ENCODE results near the gene OCA2.
A peak's percentile ranks its signal among the peaks of the same experiment; 100 is the strongest.

Gene OCA2

DNA sequence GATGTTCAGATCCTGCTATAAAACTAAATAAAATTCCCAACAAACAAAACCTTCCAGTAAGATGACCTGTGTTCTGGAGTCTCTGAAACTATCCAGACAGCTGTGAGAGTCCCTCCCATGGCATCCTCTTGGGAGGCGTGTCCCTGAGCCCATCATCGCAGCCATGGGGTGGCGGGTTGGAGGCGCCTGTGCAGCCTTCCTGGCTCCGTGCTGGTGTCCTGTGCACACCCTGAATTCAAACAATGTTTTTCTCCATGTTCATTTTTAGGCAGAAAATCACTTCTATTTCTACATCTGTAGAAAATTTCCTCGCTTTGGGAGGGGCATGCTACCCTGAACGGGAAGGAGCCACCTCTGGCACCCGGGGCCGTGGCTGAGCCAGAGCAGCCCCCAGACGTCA, 19.4 kb upstream of the OCA2 start:
- DNase-seq: no peak

DNA sequence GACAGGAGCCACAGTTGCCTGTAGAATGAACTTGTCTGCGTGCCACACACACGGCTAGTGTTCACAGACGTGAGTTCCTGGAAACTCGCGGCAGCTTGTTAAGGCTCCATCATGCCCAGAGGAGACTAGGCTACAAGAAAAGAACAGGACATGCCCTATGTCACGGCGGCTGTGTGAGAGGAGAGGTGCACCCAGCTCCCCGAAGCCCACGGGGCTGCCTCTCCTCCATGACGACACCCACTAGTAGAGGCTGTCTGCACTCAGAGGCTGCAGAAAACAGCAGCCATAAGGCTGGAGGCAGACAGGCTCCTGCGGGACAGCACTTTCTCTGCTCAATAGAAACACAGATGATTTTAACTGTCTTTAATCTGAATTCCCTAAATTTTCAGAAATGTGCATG, 19.0 kb upstream of the OCA2 start:
- no peak for DNase-seq

DNA sequence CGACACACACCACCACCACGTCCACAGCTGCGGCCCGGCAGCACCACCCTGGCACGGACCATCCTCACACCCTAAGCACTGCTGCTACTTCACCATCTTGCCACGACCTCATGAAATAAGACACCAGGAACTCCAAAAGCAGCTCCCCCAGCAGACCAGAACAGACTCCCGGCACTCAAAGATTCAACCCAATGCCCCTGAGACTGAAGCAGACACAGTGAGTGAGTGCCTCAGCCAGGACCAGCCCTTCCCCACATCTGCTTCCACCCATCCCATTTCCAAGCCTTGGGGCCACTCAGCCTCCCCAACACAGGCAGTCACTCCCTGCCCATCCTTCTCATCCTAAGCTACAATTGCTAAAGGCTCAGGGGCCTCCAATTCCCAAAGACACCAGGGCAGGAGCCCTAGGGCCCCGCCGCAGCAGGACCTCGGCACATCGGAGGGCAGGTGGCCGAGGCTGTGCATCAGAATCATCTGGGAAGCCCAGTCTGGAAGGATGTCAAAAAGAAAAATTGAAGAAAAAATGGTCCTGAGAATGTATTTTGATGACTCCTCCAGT, 18.4 kb upstream of the OCA2 start:
- no peak for DNase-seq

DNA sequence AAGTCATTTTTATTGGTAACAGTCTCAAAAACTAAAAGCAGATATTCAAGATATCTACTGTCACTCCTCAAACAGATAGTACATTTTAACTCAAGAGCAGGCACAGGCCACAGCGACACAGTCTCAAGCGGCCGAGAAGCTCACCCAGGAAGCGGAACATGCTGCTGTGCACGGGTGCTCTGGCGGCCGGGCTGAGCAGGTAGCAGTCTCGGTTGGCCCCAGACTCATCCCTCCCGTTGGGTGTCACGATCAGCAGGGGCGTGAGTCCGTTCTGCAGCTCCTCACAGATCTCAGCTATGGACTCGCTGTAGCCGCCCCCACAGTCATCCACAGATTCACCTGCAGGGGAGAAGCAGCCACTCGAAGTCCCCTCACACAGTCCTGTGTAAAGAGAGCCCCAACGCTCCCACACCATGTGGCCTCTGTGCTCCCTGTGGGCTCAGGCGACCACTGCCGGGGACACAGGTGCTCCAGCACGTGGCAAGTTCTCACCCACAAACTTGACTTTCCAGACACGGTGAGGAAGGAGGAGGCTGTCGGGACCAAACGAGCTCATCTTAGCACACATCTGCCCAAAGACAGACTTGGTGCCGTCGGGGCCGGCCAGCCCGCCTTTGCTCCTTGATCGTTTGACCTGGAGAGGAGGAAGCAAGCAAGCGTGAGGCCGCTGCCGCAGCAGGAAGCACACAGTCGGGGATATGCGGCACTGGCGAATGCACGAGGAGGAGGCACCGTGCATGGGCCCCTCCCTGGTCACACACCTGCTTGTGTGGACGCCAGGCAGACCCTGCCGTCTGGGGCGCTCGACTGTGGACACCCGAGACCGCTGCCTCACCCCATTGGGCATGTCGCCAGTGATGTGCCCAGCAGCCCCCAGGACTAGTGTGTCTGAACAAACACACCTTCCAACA, 17.7 kb upstream of the OCA2 start:
- DNase-seq: no peak

DNA sequence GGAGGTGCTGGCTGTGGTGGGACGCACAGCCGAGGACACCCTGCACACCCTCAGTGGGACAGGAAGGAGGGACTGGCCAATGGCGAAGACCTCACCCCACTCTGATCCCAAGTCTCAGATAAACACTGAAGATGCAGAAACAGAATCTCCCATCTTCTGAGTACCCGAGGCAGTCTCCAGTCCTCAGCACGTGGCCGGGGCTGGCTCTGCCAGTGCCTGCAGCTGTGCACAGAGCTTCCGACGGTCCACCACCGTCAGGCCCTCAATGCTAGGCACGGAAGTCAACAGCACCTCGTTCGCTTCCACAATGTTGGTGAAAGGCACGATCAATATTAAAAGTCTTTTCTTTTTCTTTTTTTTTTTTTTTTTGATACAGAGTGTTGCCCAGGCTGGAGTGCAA, 16.8 kb upstream of the OCA2 start:
- no peak for DNase-seq

DNA sequence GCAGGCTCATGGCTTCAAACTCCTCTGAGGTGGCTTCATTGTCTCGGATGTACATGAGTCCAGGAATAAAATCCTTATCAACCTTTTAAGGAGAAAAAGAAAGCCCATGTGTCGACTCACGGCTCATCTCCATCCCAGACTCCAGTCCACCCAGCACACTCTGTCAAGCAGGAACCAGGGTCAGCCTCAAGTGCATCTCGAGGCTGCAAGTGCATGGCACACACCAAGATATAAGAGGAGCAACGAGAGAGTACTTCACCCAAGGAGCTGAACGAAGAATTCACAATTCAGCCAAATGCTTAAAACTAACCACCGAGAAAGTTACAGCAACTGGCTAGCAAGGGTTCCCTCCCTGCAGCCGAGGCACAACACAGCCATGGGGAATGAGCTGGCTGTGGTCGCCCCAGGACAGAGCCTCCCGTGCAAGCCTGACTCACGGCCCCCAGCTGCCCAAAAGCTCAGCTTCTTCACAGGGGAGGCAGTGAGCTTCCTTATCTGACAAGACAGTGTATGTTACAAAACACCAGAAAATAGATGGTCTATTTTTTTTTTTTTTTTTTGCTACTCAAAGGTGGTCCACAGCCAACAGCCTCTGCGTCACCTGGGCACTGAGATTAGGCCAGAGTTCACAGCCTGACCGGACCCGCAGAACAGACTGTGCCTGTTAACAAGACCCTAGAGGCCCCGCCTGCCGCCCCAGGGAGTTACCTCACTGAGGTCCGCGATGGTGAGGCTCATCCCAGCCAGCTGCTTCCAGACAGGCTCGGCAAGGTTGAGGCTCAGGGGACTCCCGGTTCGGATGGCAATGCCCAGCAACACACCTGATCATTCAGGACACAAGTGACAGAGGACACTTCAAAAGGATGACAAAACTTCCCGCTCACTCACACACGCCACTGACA, 15.9 kb upstream of the OCA2 start:
- no peak for DNase-seq

DNA sequence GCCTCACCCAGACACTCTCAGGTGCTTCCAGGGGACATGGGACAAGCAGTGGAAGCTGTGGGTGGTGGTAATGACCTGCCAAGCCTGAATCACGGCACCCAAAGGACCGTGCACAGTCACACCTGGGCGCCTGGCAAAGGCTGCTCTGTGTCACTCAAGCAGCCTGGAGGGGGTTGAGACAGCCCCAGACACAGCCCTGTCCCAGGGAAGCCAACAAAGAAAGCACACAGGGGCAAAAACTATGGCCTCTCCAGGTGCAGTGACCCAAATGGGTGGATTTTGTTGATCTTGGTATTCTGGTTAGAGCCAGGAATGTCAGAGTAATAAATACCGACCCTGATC, 15.0 kb upstream of the OCA2 start:
- DNase-seq: no peak

DNA sequence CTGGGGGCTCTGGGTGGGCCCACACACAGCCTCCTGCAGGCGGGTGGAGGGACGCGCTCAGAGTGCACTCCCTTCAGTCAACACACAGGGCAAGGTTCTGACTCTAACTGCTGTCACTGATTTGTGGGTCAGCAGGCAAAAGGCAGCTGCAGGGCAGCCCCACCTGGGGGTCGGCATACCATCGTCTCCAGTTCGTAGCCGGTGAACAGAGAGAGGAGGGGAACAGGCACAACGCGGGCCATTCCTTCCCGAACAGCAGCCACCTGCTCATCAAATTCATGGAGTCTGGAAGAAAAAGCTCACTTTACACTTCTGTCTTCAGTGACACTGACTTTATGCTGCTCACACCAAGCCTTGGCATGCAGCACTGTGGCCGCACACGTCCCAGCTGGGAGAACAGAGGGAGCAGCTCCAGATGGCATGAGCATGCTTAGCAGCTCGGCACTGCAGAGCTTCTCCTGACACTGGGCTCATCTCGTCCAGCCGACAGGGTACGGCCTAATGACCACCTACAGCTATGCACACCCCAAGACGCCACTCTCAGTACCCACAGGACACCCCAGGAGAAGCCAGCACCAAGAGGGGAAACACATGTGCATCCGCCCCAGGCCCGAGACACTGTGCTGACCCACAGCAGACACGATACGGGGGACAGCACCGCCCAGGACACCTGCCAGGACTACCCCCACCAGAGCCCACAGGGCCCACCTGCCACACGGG, 14.4 kb upstream of the OCA2 start:
- DNase-seq: no peak

DNA sequence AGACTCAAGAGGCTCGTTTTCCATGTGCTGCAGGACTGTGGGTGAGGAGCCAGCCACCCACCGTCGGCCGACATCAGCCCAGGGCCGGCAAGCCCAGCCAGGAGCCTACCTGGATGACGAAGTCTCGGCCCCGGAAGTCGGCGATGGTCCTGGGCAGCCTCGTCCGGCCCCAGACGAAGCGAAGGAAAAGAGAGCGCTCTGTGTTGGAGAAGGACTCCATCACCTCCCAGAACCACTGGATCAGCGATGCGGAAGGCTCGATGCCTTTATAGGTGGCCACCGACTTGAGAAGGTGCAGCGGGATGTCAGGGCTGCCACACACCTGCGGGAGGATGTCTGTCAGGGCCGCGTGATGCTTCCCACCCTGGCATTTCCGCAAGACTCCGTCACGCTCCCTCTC, 13.8 kb upstream of the OCA2 start:
- DNase-seq: no peak

DNA sequence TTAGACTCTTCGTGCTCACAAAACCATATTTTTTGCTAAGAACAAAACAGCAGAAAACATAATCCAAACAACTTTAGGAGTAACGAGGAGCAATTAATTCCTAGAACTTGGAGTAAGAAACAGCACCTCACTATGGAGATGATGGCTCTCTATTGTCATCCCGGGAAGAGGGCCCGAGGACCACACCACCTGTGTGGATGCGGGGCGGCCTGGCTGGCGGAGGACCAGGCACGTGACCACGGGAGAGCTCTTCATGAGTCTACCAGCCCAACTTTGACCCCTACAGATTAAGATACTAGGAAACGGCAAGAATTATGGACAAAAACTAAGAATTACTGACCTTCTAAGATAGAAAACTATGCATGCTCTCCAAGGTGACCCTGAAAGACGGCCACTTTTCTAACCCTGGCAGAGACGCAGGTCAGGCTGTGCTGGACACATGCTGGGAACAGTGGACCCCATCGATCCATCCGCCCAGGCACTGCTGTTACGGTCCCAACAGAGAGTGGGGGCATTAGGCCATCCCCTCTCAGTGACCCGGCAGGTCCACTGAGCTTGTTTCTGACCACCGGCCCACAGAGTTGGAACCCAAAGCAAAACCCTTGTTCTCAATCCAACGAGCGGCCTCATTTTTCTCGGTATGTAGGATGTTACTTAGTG, 13.1 kb upstream of the OCA2 start:
- DNase-seq: no peak

DNA sequence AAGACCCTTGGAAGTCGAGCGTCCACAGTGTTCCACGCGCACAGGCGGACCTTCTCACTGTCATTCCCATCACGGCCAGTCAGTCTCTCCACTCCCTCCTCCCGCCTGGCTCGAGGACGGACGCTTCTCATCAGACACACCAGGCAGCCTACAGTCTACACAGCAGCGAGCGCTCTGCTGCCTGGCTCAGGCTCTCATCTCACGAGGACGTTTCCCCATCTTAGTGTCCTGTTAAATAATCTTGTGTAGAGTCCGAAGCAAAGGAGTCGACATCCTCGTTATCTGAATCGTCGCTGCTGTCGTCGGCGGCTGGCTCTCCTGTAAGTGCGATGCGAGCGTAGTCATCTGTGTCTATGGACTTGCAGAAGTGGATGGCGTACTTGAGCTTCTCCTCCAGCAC, 12.4 kb upstream of the OCA2 start:
- no peak for DNase-seq

DNA sequence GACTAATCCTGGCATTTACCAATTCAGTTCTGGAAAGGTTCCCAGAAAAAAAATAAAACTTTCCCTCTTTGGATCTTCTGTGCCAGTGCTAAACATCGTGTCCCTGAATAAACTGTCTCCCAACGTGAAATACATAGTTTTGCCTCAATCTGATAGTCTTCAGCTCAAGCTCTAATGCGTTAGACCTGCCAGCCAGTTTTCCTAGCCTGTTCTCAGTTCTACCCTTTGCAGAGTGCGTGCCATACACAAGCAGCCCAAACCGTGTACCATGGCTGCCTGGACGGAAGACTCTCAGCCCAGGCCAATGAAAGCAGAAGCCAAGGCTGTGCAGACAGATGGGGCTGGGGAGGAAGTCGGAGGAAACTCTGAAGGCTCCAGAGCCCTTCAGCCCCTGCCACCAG, 11.4 kb upstream of the OCA2 start:
- no peak for DNase-seq

DNA sequence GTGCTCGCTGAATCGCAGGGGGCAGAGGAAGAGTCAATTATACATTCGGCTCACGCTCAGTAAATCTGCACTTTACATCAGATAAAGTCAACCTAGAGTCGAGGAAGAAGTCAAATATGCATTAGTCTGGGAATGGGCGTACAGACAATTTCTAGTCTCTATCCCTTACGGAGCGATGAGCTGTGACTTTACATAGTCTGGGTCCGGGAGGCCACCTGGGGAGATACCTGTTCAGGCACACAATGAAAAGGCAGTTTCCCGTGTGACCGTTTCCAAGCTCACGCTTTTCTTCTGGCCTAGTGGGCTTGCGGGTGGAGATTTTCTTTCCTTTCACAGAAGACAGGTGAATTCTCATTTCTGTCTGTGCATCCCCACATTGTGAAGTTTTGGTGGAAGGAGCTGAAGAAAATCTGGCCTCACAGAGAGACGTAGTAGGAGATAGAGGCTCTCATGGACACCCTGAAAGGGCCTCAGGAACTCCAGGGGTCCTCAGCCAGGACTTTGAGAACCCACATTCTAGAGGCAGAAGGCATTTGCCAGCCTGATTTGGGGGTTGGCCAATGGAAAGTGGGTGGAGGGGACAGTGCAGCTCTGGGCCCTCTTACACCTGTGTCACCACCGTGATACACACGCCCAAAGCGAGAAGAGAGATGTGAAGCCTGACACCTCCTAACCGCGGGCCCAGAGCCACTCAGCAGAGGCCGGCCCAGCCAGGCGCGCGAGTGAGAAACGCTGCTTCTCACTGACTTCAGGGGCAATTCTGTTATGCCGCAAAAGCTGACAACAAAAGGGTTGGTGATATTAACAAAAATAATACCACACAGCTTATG, 10.7 kb upstream of the OCA2 start:
- DNase-seq: peak in 1 of 3 experiments; percentile 15

DNA sequence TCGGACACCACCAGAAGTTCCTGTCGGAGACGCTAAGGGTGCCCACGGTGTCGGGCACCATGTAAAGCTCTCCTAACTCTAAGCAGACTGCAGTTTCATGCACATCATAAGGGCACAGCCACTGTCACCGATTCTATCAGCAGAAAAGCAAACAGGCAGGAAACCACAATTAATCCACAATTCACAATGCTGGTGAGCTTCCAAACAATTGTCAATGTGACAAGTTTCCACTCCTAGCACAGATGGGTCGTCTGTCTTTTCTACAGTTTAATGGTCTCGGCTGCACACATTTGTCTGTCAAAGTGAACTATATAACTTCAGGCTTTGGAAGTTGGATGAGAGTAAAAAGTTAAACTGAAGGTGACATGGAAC, 8.8 kb upstream of the OCA2 start:
- no peak for DNase-seq

DNA sequence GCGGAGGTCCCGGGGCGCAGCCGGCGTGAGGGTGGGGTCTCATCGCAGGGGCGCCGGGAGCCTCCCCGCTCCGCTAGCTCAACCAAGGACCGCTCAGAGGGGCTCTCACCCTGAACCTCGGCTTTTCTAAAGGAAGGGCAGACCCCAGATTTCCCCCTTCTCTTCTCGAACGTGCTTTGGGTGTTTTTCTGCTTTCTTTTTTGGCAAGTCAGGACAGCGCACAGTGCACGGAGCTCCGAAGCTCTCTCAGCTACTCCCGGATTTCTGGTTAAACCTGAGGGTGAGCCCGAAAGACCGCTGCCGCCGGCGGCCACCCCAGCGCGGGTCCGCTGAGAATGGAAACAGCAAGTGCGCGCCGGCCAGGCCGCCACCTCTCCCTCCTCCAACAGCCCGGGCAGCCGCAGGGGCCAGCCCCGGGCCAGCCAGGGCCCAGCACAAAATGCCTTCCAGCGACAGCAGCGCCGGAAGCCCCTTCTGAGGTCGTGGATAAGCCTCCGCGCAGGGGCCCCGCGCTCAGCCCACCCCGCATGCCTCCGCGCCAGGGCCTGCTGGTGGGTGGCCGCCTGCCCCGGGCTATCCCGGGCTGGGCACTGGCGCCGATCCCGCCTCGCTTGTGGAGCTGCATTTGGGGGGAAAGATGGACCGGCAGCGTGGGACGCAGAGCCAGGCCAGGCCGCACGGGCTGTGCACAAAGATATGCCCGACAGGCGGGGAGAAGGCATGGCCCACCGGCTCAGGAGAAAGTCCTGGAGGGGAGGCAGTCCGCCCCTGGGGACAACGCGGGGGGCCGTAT, 8.2 kb upstream of the OCA2 start:
- DNase-seq: no peak

DNA sequence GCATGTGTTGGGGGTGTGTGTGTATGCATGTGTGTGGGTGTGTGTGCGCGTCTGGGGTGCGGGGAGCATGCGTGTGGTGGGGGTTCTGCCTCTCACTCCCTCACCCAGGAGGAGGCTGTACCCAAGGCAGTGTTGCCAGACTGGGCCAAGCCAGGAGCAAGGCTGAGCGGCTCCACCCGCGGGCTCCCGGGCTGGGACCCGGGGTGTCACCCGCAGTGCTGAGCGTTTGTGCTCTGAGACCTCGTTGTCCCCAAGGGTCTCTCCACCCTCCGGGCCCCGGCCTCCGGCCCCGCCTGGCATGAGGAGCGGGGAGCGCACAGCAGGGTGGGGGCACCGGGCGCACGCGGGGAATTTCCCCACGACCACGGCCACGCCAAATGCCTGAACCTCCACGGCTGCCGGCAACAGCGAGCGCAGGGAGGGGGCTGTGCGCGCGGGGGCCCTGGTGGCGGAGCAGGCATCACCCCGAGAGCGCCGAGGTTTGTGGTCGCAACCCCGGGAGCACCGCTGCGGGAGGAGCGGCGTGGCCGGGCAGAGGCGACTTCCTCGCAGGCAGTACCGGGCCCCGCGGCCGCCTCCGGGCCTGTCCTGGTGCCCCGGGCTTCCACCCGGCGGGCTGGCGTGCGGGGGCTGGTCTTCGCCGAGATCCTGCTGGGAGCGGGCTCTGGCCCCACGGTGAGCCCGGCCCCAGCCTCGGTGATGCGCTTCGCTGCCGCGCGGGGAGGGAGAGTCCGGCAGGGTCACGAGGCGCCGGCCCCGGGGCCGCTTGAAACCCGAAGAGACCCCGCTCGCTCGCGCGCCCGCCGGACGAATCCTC, 7.4 kb upstream of the OCA2 start:
- DNase-seq: no peak

DNA sequence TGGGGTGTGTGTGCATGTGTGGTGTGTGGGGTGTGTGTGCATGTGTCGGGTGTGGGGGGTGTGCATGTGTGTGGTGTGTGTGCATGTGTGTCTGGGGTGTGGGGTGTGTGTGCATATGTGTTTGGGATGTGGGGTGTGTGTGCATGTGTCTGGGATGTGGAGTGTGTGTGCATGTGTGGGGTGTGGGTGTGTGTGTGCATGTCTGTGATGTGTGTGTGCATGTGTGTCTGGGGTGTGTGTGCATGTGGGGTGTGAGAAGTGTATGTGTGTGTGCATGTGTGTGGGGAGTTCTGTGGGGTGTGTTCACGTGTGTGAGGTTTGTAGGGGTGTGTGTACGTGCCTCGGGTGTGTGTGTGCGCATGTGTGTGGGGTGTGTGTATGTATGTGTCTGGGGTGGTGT, 6.7 kb upstream of the OCA2 start:
- DNase-seq: no peak

DNA sequence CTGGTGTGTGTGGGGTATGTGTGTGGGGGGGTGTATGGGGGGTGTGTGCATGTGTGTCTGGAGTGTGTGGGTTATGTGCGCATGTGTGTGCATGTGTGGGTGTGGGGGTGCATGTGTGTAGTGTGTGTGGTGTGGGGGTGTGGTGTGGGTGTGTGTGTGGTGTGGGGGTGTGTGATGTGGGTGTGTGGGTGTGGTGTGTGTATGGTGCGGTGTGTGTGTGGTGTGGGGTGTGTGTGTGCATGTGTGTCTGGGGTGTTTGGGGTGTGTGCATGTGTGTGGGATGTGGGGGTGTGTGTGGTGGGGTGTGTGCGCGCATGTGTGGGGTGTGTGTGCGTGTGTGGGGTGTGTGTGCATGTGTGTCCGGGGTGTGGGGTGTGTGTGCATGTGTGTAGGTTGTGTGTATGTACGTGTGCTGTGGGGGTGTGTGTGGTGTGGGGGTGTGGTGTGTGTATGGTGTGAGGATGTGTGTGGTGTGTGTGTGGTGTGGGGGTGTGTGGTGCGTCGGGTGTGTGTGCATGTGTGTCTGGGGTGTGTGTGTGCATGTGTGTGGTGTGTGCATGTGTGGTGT, 6.2 kb upstream of the OCA2 start:
- no peak for DNase-seq

DNA sequence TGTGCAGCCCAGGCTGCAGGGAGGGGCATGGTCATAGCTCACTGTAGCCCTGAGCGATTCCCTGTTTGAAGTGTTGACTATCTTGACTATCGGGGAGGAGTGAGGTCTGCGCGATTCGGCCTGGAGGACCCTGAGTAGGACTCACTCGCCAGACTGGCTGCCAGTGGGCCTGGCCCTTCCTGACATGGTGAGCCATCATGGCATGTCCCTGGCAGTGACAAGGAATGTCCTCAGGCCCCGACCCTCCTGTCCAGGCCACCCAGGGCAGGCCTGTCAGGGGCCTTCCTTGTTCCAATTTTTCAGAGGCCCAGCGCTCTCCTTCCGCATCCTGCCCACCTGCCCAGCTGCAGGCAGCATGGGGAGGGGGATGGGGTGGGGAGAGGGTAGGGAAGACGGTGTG, 5.2 kb upstream of the OCA2 start:
- DNase-seq: no peak

DNA sequence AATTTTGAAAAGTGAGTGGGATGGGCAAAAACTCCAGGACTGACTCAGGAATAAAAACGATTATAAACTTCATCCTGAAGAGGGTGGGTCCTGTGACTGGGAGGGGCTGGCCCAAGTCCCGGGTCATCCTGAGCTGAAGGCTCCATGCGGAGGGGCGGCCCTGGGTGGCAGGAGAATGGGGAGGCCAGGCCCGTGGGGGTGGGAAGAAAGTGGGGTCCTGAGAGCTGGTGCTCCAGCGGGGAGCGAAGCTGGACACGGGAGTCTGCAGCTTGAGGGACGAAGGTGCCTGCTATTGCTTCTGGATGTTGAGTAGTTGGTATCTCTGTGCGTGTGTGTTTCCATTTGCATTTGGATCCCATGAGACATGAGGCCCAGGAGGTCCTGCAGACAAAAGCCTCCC, 4.7 kb upstream of the OCA2 start:
- no peak for DNase-seq

Measured in NCI-H1417 (cell line).